GM12875 (cell line): ENCODE data around the gene RUVBL1.

Experiments used
- H3K4me3 ChIP-seq: one replicate; pipeline ENCODE4 v1.5.1; 2011; ENCODE audit warnings: low read depth, low read length, control low read depth
- CTCF ChIP-seq: IDR thresholded peaks from 2 replicates; pipeline ENCODE4 v1.5.1; 2011; ENCODE audit warnings: low read depth, mild to moderate bottlenecking, control low read depth, inconsistent platforms, low read length, moderate library complexity, borderline replicate concordance; ENCODE audit not compliant: insufficient read depth

The RUVBL1 gene

GRCh38 chr3:128149650-128150049 lies 26.0 kb upstream of the RUVBL1 start:
- TF ChIP-seq CTCF, result no peak
- no peak overlapping the region for H3K4me3 ChIP-seq

GRCh38 chr3:128146201-128146600 lies 22.6 kb upstream of the RUVBL1 start:
- no peak for TF ChIP-seq CTCF
- no peak overlapping the region for H3K4me3 ChIP-seq

- no peak overlapping the region for H3K4me3 ChIP-seq
- no peak for TF ChIP-seq CTCF
Measured at GRCh38 chr3:128145279-128145678, 21.7 kb upstream of the RUVBL1 start.

- no peak overlapping the region for H3K4me3 ChIP-seq
- TF ChIP-seq CTCF, result no peak
Measured at GRCh38 chr3:128144512-128145187, 21.0 kb upstream of the RUVBL1 start.

GRCh38 chr3:128143496-128143895 lies 19.9 kb upstream of the RUVBL1 start:
- no peak for TF ChIP-seq CTCF

GRCh38 chr3:128133273-128133883 lies 9.8 kb upstream of the RUVBL1 start:
- H3K4me3 ChIP-seq, result no peak overlapping the region
- TF ChIP-seq CTCF, result peak; percentile 68

More at GRCh38 chr3:128143496-128143895, 19.9 kb upstream of the RUVBL1 start:
- H3K4me3 ChIP-seq, result no peak overlapping the region
